Measurements from ENCODE around the gene KDM1A. TPM values are rescaled to one million over a fixed set of nuclear protein-coding genes. Genes with fewer than 3 reads are reported as not detected.

KDM1A gene
- 90.3 to 103 TPM (median 97.6 TPM) in 5 replicates for total RNA-seq (2022; extraction: Qiagen RNA extraction)

DNA sequence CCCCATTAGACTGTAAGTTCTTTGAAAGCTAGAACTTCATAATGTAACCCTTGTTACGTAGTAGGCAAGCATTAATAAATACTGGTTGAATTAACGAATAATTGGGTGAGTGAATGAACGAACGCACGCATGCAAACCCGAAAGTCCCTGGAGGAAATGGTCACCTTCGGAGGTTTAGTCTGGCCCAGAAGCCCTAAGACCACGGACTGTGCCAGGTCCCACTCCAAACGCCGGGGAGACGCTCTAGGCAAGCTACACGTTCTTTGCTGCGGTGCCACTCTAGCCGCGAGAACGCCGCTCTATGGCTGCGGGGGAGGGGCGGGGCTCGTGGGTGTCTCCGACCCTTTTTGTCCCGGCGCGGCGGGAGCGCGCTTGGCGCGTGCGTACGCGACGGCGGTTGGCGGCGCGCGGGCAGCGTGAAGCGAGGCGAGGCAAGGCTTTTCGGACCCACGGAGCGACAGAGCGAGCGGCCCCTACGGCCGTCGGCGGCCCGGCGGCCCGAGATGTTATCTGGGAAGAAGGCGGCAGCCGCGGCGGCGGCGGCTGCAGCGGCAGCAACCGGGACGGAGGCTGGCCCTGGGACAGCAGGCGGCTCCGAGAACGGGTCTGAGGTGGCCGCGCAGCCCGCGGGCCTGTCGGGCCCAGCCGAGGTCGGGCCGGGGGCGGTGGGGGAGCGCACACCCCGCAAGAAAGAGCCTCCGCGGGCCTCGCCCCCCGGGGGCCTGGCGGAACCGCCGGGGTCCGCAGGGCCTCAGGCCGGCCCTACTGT, at the start of gene KDM1A:
Gene KDM1A (plus strand): TSS at position 375 of the 769 bp plus-strand sequence. CDS start 129 bp downstream, at position 504.

DNA sequence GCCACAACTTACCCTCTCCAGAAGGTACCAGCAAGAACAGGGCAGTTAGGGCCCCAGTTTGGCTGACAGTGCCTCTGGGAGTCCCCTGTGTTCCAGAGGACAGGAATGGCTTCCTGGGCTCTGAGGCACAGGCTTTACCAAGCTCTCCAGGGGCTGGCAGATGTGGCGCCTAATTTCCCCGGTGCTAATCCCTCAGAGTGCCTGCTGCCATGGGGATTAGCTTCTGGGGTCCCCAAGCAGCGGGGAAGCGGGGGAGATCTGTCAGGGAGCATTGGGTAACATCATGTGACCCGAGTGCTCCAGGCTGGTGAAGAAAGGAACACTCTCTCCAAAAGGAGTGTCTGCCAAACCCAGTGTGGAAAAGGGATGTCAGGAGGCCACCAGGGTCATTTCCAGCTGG, 46.5 kb upstream of the KDM1A start, which contains the start of gene LACTBL1:
Gene LACTBL1 (minus strand): TSS at position 107 of the 400 bp plus-strand sequence. CDS start 550 bp downstream, outside the sequence.

Other genes with a start within 250 kb of the KDM1A start
- gene LACTBL1, start 46.6 kb upstream of the KDM1A start, total RNA-seq (2022; extraction: Qiagen RNA extraction): not detected in 5 replicates
- not detected in 5 replicates for gene TEX46, start 3.6 kb upstream of the KDM1A start, total RNA-seq (2022; extraction: Qiagen RNA extraction)
- gene LUZP1, start 149.4 kb downstream of the KDM1A start, total RNA-seq (2022; extraction: Qiagen RNA extraction): 18.2 to 24.2 TPM (median 20.9 TPM) in 5 replicates
- gene HTR1D, start 198.0 kb downstream of the KDM1A start, total RNA-seq (2022; extraction: Qiagen RNA extraction): 14.1 to 16.1 TPM (median 14.4 TPM) in 5 replicates

Measured in A549 treated with Mapracorat at 1 μM for 4 hours (cell line).